Tibial nerve (tissue), 4 donors: ENCODE measurements around the gene ABCA7. TPM values are rescaled to one million over a fixed set of nuclear protein-coding genes. Genes with fewer than 3 reads are reported as not detected.

Experiments used
- DNase-seq, 2 donors: peaks; one replicate each; pipeline ENCODE4 v3.0.0-alpha.2; 2019; ENCODE audit warnings: low spot score in 2 of 2
- H3K27ac ChIP-seq, 4 donors: fragments of 200-600 bp; sonication (generic) in 3 of 4; one replicate each; pipeline ENCODE4 v1.5.1; 2017 to 2019; ENCODE audit warnings: mild to moderate bottlenecking in 1 of 4
- H3K27me3 ChIP-seq, 2 donors: fragments of 200-600 bp; sonication (generic) in 1 of 2; one replicate each; pipeline versions ENCODE4 v1.5.1 to v1.6.0; 2017 to 2019
- H3K36me3 ChIP-seq, 3 donors: fragments of 200-600 bp; sonication (generic); one replicate each; pipeline ENCODE4 v1.5.1; 2018 to 2019
- H3K4me1 ChIP-seq, 4 donors: fragments of 200-600 bp; sonication (generic) in 3 of 4; one replicate each; pipeline ENCODE4 v1.5.1; 2017 to 2019
- H3K4me3 ChIP-seq, 4 donors: fragments of 200-600 bp; sonication (generic) in 3 of 4; one replicate each; pipeline ENCODE4 v1.5.1; 2017 to 2019; ENCODE audit warnings: mild to moderate bottlenecking in 1 of 4, moderate library complexity in 1 of 4
- H3K9me3 ChIP-seq, 4 donors: fragments of 200-600 bp; sonication (generic) in 3 of 4; one replicate each; pipeline ENCODE4 v1.5.1; 2017 to 2019
- EP300 ChIP-seq, 2 donors: sonication (generic); formaldehyde crosslinking; IDR thresholded peaks; one replicate each; pipeline ENCODE4 v1.6.1; 2017; ENCODE audit warnings: antibody characterized with exemption in 2 of 2, mild to moderate bottlenecking in 1 of 2
- POLR2A ChIP-seq, 2 donors: fragments of 450-650 bp; IDR thresholded peaks; one replicate each; pipeline ENCODE4 v1.6.1; 2017; ENCODE audit warnings: antibody characterized with exemption in 2 of 2, mild to moderate bottlenecking in 2 of 2, moderate library complexity in 2 of 2
- WGBS, 2 donors: methylation state at CpG; one replicate each; pipeline ENCODE4 v1.1.5; 2018; 5-methylcytosine and 5-hydroxymethylcytosine counted together
- total RNA-seq, 4 donors: library from RNA; depleted of rRNA; stranded (reverse); fragments of >200 nt; gene quantifications; one replicate each; pipeline ENCODE4 v1.1.0, GENCODE V29; 2016
- TF ChIP-seq, protein P1 (sequence below), 5 experiments: fragments of 200-600 bp in 3 of 5; fragments of 450-650 bp in 2 of 5; sonication (generic) in 3 of 5; IDR thresholded peaks; one replicate each; pipeline ENCODE4 v1.5.1; 2016 to 2019; ENCODE audit warnings: antibody characterized with exemption in 5 of 5, mild to moderate bottlenecking in 3 of 5, moderate library complexity in 2 of 5

The ABCA7 gene
- total RNA-seq, 4 donors from 2014 or later = 9.6 to 25.8 (median 13.7) TPM

DNA sequence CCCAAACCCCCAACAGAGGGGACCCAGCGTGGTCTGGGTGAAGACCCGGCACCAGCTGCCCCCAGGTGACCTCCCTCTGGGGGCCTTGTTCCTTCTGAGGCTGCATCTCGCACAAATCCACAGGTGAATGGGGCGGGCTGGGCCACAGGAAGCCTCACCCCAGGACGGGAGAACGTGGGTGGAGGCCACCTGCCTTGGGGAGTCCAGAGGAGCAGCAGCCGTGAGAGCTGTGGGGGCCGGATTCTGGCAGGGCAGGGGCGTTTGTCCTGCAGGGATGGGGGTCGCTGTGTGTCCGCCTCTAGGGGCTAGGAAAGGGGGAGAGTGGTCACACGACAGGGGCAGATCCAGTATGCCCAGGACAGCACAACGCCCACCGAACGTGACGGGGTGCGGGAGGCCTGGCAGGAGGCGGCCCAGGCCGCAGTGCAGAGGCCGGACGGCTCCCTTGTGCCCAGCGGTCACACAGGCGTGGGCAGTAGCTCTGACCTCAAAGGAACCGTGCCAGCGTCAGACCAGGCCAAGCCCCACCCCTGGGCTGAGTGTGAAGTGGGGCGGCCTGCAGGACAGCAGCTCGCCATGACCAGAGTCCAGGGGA is 48.6 kb downstream of the ABCA7 start:
- TF ChIP-seq POLR2A (IDR thresholded peaks at IDR 0.05) (peak in 1 of 2 donors; percentile 27), EP300 (IDR thresholded peaks at IDR 0.05) (peak in 1 of 2 donors; percentile 52)
- TF ChIP-seq, protein P1, sequence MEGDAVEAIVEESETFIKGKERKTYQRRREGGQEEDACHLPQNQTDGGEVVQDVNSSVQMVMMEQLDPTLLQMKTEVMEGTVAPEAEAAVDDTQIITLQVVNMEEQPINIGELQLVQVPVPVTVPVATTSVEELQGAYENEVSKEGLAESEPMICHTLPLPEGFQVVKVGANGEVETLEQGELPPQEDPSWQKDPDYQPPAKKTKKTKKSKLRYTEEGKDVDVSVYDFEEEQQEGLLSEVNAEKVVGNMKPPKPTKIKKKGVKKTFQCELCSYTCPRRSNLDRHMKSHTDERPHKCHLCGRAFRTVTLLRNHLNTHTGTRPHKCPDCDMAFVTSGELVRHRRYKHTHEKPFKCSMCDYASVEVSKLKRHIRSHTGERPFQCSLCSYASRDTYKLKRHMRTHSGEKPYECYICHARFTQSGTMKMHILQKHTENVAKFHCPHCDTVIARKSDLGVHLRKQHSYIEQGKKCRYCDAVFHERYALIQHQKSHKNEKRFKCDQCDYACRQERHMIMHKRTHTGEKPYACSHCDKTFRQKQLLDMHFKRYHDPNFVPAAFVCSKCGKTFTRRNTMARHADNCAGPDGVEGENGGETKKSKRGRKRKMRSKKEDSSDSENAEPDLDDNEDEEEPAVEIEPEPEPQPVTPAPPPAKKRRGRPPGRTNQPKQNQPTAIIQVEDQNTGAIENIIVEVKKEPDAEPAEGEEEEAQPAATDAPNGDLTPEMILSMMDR (IDR thresholded peaks at IDR 0.05) = no peak
- 54 to 81% methylated on average over 12 to 26 of the region's 27 CpGs for WGBS, 2 donors
- Histone ChIP-seq H3K9me3 (no peaks in the 10 kb centered on the region), H3K27ac (peak overlapping the region; percentile 46 to 88 (median 80)), H3K4me3 (no peak overlapping the region), H3K36me3 (peaks cover 0 to 73% (median 5%) of the 10 kb centered on the region in 3 donors), H3K4me1 (peaks cover 0 to 57% (median 23%) of the 10 kb centered on the region in 4 donors), H3K27me3 (no peaks in the 10 kb centered on the region)
- no peak for DNase-seq

DNA sequence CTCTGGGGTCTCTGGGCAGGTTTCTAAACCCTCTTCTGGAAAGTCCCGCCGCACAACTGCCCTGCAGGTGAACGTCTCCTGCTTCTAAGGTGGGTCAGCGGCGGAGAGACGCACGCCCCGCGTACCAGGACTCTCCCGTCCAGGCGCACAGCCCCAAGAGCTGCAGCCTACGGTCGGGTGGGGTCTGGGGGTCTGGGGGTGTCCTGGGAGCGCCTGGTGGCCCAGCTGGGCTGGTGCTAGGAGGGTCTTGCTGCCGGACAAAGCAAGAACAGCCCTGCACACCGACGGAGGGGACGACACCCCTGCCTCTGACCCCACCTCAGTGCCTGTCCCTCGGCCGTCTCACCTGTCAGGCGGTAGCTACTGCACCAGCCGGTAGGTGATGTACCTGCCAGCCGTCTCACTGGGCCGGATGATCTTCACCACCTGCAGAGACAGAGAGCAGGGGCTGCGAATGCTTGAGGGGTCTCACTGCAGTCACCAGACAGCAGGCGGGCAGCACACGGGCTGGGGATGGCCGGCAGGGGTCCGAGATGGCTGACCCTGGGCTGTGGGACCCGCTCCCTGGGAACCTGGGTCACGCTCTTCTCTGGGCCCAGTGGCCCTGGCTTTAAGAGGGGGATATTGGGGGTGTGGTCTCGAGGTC is 49.3 kb downstream of the ABCA7 start:
- peak overlapping the region in 3 of 4 donors; percentile 77 to 88 (median 83) for H3K27ac ChIP-seq
- WGBS, 2 donors = 90 to 93% methylated on average over 23 of the region's 32 CpGs
- peaks cover 0 to 77% (median 7%) of the 10 kb centered on the region in 3 donors for H3K36me3 ChIP-seq
- H3K4me3 ChIP-seq = no peak overlapping the region
- TF ChIP-seq EP300 (IDR thresholded peaks at IDR 0.05) = no peak
- TF ChIP-seq POLR2A (IDR thresholded peaks at IDR 0.05) = no peak
- TF ChIP-seq, protein P1 (IDR thresholded peaks at IDR 0.05) = no peak
- no peak for DNase-seq
- H3K4me1 ChIP-seq = peaks cover 0 to 64% (median 31%) of the 10 kb centered on the region in 4 donors
- no peaks in the 10 kb centered on the region for H3K27me3 ChIP-seq
- H3K9me3 ChIP-seq = no peaks in the 10 kb centered on the region

DNA sequence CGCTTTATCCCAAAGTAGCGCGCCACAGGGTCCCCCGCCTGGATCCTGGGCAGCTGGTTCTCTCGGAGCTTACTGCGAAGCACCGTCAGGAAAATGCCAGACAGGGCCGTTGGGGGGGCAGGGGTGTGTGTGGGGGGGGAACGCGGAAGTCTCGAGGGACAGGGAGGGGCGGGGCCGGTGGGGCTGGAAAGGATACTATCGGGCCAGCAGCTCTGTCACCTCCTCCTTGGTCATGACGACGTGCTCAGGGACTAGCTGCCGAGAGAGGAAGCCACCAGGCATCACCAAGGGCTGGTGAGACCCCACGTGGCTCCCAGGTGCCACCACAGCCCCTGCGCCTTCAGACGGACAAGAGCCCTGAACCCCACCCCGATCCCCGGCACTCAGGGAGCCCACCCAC is 50.0 kb downstream of the ABCA7 start:
- Histone ChIP-seq H3K9me3 (no peaks in the 10 kb centered on the region), H3K27ac (peak overlapping the region in 2 of 4 donors; percentile 40 to 83), H3K27me3 (no peaks in the 10 kb centered on the region), H3K36me3 (peaks cover 0 to 77% (median 7%) of the 10 kb centered on the region in 3 donors), H3K4me3 (no peak overlapping the region), H3K4me1 (peaks cover 0 to 68% (median 34%) of the 10 kb centered on the region in 4 donors)
- no peak for DNase-seq
- 73 to 80% methylated on average over 10 to 15 of the region's 22 CpGs for WGBS, 2 donors
- TF ChIP-seq, protein P1 (IDR thresholded peaks at IDR 0.05) = no peak
- TF ChIP-seq POLR2A (IDR thresholded peaks at IDR 0.05) (no peak), EP300 (IDR thresholded peaks at IDR 0.05) (no peak)

DNA sequence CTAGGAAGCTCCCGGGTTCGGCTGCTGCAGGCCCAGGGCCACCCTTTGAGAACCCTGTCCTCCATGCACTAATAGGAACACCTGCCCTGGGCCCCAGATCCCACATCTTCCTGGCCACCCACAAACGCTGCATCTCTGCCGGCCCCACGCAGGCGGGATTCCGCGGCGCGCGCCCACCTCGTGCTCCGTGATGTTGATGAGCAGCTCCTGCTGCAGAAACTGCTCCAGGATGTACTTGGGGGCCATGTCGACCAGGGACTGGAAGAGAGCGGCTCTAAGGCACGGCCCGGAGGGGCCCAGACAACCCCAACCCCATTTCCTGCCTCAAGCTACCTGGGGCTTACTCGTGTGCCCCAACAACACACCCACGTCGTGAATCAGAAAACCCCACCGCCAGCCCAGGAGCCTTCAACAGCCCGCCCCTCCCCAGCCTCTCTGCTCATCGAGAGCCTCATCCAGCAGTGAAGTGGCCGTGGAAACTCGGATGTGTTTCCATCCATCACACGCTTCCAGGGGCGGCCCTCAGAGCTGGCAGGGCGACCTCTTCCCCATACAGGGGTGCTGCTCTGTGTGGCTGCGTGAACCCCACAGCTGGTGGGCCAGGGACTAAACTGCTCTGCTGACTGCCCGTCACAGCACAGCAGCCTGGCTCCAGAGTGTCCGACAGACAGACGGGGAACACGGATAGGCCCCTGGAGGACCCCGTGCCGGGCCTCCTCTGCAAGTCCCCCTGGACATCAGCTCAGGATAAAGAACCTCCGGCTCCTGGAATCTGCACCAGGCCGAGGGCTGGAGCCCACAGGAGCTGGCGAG is 51.0 kb downstream of the ABCA7 start:
- no peaks in the 10 kb centered on the region for H3K9me3 ChIP-seq
- 91 to 97% methylated on average over 28 to 34 of the region's 38 CpGs for WGBS, 2 donors
- H3K27me3 ChIP-seq = no peaks in the 10 kb centered on the region
- peaks cover 0 to 72% (median 7%) of the 10 kb centered on the region in 3 donors for H3K36me3 ChIP-seq
- DNase-seq = no peak
- H3K27ac ChIP-seq = no peak overlapping the region
- no peak overlapping the region for H3K4me3 ChIP-seq
- H3K4me1 ChIP-seq = peaks cover 0 to 74% (median 36%) of the 10 kb centered on the region in 4 donors
- TF ChIP-seq POLR2A (IDR thresholded peaks at IDR 0.05) (no peak), EP300 (IDR thresholded peaks at IDR 0.05) (no peak)
- TF ChIP-seq, protein P1 (IDR thresholded peaks at IDR 0.05) = no peak
